Liver (tissue), 9 donors: ENCODE measurements around the gene MAP3K15. TPM values are rescaled to one million over a fixed set of nuclear protein-coding genes. Genes with fewer than 3 reads are reported as not detected.
A peak's percentile ranks its signal among the peaks of the same experiment; 100 is the strongest.

Experiments
- DNase-seq: peaks from one replicate; pipeline ENCODE4 v3.0.0-alpha.2; 2017; ENCODE audit warnings: low spot score
- H3K27ac ChIP-seq, 2 donors: one replicate each; pipeline ENCODE4 v1.7.0; 2013; ENCODE audit warnings: inconsistent platforms in 2 of 2, low read length in 2 of 2, control low read depth in 1 of 2, low read depth in 1 of 2, mild to moderate bottlenecking in 1 of 2
- H3K27me3 ChIP-seq, 4 donors: one replicate each; pipeline versions ENCODE4 v1.6.1 to v1.7.0; 2013; ENCODE audit warnings: low read length in 3 of 4, inconsistent platforms in 1 of 4, mild to moderate bottlenecking in 1 of 4, moderate library complexity in 1 of 4; ENCODE audit not compliant: control insufficient read depth in 4 of 4, insufficient read depth in 4 of 4
- H3K36me3 ChIP-seq, 4 donors: one replicate each; pipeline versions ENCODE4 v1.6.1 to v1.7.0; 2013; ENCODE audit warnings: low read length in 3 of 4, mild to moderate bottlenecking in 3 of 4, low read depth in 1 of 4, moderate library complexity in 1 of 4; ENCODE audit not compliant: control insufficient read depth in 4 of 4, insufficient read depth in 3 of 4
- H3K4me1 ChIP-seq, 4 donors: one replicate each; pipeline versions ENCODE4 v1.6.1 to v1.7.0; 2013; ENCODE audit warnings: low read length in 3 of 4, mild to moderate bottlenecking in 3 of 4, moderate library complexity in 1 of 4; ENCODE audit not compliant: control insufficient read depth in 4 of 4, insufficient read depth in 4 of 4
- H3K4me3 ChIP-seq, 3 donors: one replicate each; pipeline versions ENCODE4 v1.6.1 to v1.7.0; 2013; ENCODE audit warnings: low read length in 3 of 3, control low read depth in 1 of 3, low read depth in 1 of 3, mild to moderate bottlenecking in 1 of 3
- H3K9ac ChIP-seq, 2 donors: one replicate each; pipeline ENCODE4 v1.7.0; 2013; ENCODE audit warnings: low read length in 2 of 2, mild to moderate bottlenecking in 2 of 2, moderate library complexity in 2 of 2, control low read depth in 1 of 2, low read depth in 1 of 2
- H3K9me3 ChIP-seq, 4 donors: one replicate each; pipeline versions ENCODE4 v1.6.1 to v1.7.0; 2013; ENCODE audit warnings: low read length in 3 of 4; ENCODE audit not compliant: control insufficient read depth in 4 of 4
- EGR1 ChIP-seq, 2 donors: IDR thresholded peaks; 2 replicates each; pipeline ENCODE4 v1.6.1; 2016 to 2018; ENCODE audit warnings: antibody characterized with exemption in 2 of 2, low read depth in 2 of 2
- FOXA1 ChIP-seq: IDR thresholded peaks from 2 replicates; pipeline ENCODE4 v1.6.1; 2016; ENCODE audit warnings: antibody characterized with exemption
- FOXA2 ChIP-seq: IDR thresholded peaks from 2 replicates; pipeline ENCODE4 v1.6.1; 2016; ENCODE audit warnings: antibody characterized with exemption
- GABPA ChIP-seq, 2 donors: IDR thresholded peaks in 1 of 2; conservative IDR thresholded peaks in 1 of 2; 2 replicates each; pipeline ENCODE4 v1.6.1; 2016; ENCODE audit warnings: antibody characterized with exemption in 2 of 2, mild to moderate bottlenecking in 1 of 2, moderate library complexity in 1 of 2
- HNF4A ChIP-seq, 2 donors: conservative IDR thresholded peaks; 2 replicates each; pipeline ENCODE4 v1.6.1; 2016; ENCODE audit warnings: antibody characterized with exemption in 2 of 2, mild to moderate bottlenecking in 2 of 2
- HNF4G ChIP-seq: IDR thresholded peaks from 2 replicates; pipeline ENCODE4 v1.6.1; 2016; ENCODE audit warnings: antibody characterized with exemption
- JUND ChIP-seq, 2 donors: IDR thresholded peaks; 2 replicates each; pipeline ENCODE4 v1.6.1; 2016; ENCODE audit warnings: antibody characterized with exemption in 2 of 2
- NR2F2 ChIP-seq: IDR thresholded peaks from 2 replicates; pipeline ENCODE4 v1.6.1; 2016; ENCODE audit warnings: antibody characterized with exemption
- RXRA ChIP-seq, 2 donors: IDR thresholded peaks; 2 replicates each; pipeline ENCODE4 v1.6.1; 2017 to 2018; ENCODE audit warnings: antibody characterized with exemption in 2 of 2, mild to moderate bottlenecking in 1 of 2
- SP1 ChIP-seq: IDR thresholded peaks from 2 replicates; pipeline ENCODE4 v1.6.1; 2018; ENCODE audit warnings: antibody characterized with exemption, mild to moderate bottlenecking
- TAF1 ChIP-seq: conservative IDR thresholded peaks from 2 replicates; pipeline ENCODE4 v1.6.1; 2016; ENCODE audit warnings: antibody characterized with exemption, mild to moderate bottlenecking
- WGBS: extraction: QIAGEN DNeasy Blood & Tissue Kit; methylation state at CpG from one replicate; pipeline ENCODE4 v1.1.7; 2013; 5-methylcytosine and 5-hydroxymethylcytosine counted together
- polyA plus RNA-seq, 2 donors: library from polyadenylated mRNA; stranded (reverse) in 1 of 2; unstranded in 1 of 2; fragments of 200-250 nt in 1 of 2; fragments of >200 nt in 1 of 2; fragmentation: Nextera tagmentation in 1 of 2; extraction: Ambion mirVana in 1 of 2; gene quantifications; one replicate each; pipeline versions ENCODE4 v1.2.1 to v1.2.3, GENCODE V29; 2013 to 2015
- total RNA-seq, 2 donors: library from RNA; depleted of rRNA; stranded (reverse); fragments of >200 nt; gene quantifications; one replicate each; pipeline ENCODE4 v1.2.3, GENCODE V29; 2014
- TF ChIP-seq, protein P1 (sequence below): fragments of 150-350 bp; IDR thresholded peaks from 2 replicates; pipeline ENCODE4 v1.5.1; 2017; ENCODE audit warnings: improper control_type of control experiment, low read depth, low read length; ENCODE audit not compliant: missing input control
- TF ChIP-seq, protein P2 (sequence below): IDR thresholded peaks from 2 replicates; pipeline ENCODE4 v1.6.1; 2016; ENCODE audit warnings: antibody characterized with exemption
- TF ChIP-seq, protein P3 (sequence below): IDR thresholded peaks from 2 replicates; pipeline ENCODE4 v1.6.1; 2016; ENCODE audit warnings: antibody characterized with exemption
- TF ChIP-seq, protein P4 (sequence below): IDR thresholded peaks from 2 replicates; pipeline ENCODE4 v1.6.1; 2016; ENCODE audit warnings: antibody characterized with exemption
- donor health status: healthy.
- donor health status: healthy.
- donor health status: healthy.
- donor health status: healthy.
- donor health status: healthy.

Gene MAP3K15
- total and polyA plus RNA-seq, 4 donors, result 0.09 to 0.28 TPM; not detected in 2

DNA sequence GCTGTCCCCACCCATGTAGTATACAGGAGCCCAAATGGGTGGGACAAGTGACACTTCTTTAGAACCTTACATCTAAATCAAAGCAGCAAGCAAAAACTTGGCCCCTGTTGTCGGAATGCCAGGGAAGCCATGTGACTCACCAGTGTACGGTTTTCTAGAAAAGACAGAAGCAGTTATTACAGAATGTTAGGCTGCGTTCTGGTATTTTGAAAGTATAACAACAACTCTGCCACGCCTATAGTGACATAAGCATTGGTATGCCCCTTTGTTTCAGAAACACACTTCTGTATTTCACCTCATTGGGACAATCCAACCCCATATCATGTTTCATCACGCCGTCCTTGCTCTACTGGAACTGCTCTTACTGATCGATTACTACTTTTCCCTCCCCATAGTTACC lies 156.8 kb downstream of the MAP3K15 start:
- TF ChIP-seq GABPA (IDR thresholded peaks at IDR 0.05 in 1 of 2, conservative IDR thresholded peaks at IDR 0.05 in 1 of 2) (no peak), HNF4A (conservative IDR thresholded peaks at IDR 0.05) (no peak), EGR1 (IDR thresholded peaks at IDR 0.05; ENCODE audit: low read depth in 2 of 2) (no peak), JUND (IDR thresholded peaks at IDR 0.05) (no peak), RXRA (IDR thresholded peaks at IDR 0.05) (no peak), NR2F2 (no peak), FOXA1 (no peak)
- TF ChIP-seq, protein P1, sequence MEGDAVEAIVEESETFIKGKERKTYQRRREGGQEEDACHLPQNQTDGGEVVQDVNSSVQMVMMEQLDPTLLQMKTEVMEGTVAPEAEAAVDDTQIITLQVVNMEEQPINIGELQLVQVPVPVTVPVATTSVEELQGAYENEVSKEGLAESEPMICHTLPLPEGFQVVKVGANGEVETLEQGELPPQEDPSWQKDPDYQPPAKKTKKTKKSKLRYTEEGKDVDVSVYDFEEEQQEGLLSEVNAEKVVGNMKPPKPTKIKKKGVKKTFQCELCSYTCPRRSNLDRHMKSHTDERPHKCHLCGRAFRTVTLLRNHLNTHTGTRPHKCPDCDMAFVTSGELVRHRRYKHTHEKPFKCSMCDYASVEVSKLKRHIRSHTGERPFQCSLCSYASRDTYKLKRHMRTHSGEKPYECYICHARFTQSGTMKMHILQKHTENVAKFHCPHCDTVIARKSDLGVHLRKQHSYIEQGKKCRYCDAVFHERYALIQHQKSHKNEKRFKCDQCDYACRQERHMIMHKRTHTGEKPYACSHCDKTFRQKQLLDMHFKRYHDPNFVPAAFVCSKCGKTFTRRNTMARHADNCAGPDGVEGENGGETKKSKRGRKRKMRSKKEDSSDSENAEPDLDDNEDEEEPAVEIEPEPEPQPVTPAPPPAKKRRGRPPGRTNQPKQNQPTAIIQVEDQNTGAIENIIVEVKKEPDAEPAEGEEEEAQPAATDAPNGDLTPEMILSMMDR, result no peak
- TF ChIP-seq, protein P2, sequence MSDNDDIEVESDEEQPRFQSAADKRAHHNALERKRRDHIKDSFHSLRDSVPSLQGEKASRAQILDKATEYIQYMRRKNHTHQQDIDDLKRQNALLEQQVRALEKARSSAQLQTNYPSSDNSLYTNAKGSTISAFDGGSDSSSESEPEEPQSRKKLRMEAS, result no peak

DNA sequence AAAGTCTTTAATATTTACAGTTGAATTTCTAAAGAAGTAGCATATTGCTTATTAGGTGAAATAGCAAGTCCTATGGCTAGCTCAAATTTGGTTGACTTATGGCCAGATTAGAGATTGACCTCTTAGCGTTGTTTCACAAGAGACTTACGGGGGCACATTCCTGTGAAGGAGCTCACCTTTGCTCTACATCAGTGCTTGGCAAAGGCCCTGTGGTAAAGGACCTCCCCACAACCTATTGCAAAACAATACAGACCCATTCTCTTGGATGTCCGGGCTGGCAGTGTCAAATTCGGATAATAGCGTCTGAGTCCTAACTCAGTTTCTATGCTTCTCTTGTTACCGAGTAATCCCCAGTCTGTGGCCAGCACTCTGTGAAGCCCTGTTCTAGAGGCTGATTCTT lies 160.7 kb downstream of the MAP3K15 start:
- 48% methylated on average over 6 of the region's 6 CpGs for WGBS

More for the DNA sequence above, 156.8 kb downstream of the MAP3K15 start:
- 94% methylated on average over 7 of the region's 7 CpGs for WGBS
- H3K36me3 ChIP-seq, result peaks cover 8 to 57% (median 27%) of the 10 kb centered on the region in 4 donors
- H3K27ac ChIP-seq, result no peak overlapping the region
- no peak for DNase-seq
- H3K27me3 ChIP-seq, result no peaks in the 10 kb centered on the region
- no peak overlapping the region for H3K4me3 ChIP-seq
- no peak overlapping the region for H3K9ac ChIP-seq
- no peaks in the 10 kb centered on the region for H3K9me3 ChIP-seq
- peaks cover 0 to 8% (median 4%) of the 10 kb centered on the region in 4 donors for H3K4me1 ChIP-seq

DNA sequence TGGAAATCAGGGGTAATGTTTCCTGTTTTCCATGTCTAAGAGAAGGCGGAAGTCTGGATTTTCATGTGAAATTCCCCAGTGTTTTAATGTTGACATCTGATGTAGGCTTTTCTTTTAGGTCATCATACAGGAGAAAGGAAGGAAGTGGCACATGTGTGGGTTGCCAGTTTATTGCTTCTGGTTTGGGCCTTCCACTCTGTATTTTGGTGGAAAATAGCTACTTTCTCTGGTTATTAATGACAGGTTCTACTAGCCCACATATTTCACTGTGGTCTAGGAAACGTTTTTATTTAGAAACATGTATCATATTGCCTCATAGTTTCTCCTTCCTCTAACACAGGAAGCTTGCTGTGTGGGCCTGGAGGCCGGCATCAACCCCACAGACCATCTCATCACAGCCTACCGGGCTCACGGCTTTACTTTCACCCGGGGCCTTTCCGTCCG lies 164.3 kb downstream of the MAP3K15 start:
- Histone ChIP-seq H3K27me3 (no peaks in the 10 kb centered on the region), H3K27ac (no peak overlapping the region), H3K9me3 (no peaks in the 10 kb centered on the region), H3K4me1 (peaks cover 4 to 24% (median 10%) of the 10 kb centered on the region in 4 donors), H3K36me3 (peaks cover 4 to 26% (median 20%) of the 10 kb centered on the region in 4 donors), H3K4me3 (no peak overlapping the region), H3K9ac (no peak overlapping the region)
- no peak for DNase-seq
- 84% methylated on average over 8 of the region's 8 CpGs for WGBS
- TF ChIP-seq RXRA (IDR thresholded peaks at IDR 0.05) (no peak), FOXA1 (no peak), JUND (IDR thresholded peaks at IDR 0.05) (no peak), HNF4A (conservative IDR thresholded peaks at IDR 0.05) (no peak), TAF1 (no peak), EGR1 (IDR thresholded peaks at IDR 0.05; ENCODE audit: low read depth in 2 of 2) (no peak), GABPA (IDR thresholded peaks at IDR 0.05 in 1 of 2, conservative IDR thresholded peaks at IDR 0.05 in 1 of 2) (no peak), HNF4G (no peak), FOXA2 (no peak)
- TF ChIP-seq, protein P3, sequence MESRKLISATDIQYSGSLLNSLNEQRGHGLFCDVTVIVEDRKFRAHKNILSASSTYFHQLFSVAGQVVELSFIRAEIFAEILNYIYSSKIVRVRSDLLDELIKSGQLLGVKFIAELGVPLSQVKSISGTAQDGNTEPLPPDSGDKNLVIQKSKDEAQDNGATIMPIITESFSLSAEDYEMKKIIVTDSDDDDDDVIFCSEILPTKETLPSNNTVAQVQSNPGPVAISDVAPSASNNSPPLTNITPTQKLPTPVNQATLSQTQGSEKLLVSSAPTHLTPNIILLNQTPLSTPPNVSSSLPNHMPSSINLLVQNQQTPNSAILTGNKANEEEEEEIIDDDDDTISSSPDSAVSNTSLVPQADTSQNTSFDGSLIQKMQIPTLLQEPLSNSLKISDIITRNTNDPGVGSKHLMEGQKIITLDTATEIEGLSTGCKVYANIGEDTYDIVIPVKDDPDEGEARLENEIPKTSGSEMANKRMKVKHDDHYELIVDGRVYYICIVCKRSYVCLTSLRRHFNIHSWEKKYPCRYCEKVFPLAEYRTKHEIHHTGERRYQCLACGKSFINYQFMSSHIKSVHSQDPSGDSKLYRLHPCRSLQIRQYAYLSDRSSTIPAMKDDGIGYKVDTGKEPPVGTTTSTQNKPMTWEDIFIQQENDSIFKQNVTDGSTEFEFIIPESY, result no peak
- TF ChIP-seq, protein P1, result no peak
- TF ChIP-seq, protein P4, sequence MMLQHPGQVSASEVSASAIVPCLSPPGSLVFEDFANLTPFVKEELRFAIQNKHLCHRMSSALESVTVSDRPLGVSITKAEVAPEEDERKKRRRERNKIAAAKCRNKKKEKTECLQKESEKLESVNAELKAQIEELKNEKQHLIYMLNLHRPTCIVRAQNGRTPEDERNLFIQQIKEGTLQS, result no peak

More for the DNA sequence above, 160.7 kb downstream of the MAP3K15 start:
- Histone ChIP-seq H3K27ac (no peak overlapping the region), H3K4me1 (peaks cover 0 to 10% (median 5%) of the 10 kb centered on the region in 4 donors), H3K36me3 (peaks cover 4 to 55% (median 40%) of the 10 kb centered on the region in 4 donors), H3K27me3 (no peaks in the 10 kb centered on the region), H3K9me3 (no peaks in the 10 kb centered on the region), H3K9ac (no peak overlapping the region), H3K4me3 (no peak overlapping the region)
- peak; percentile 78 for TF ChIP-seq SP1
- TF ChIP-seq RXRA (IDR thresholded peaks at IDR 0.05), result peak; percentile 88 to 89
- peak; percentile 26 for TF ChIP-seq NR2F2
- TF ChIP-seq EGR1 (IDR thresholded peaks at IDR 0.05; ENCODE audit: low read depth in 2 of 2), result no peak
- no peak for TF ChIP-seq TAF1
- no peak for TF ChIP-seq GABPA (IDR thresholded peaks at IDR 0.05 in 1 of 2, conservative IDR thresholded peaks at IDR 0.05 in 1 of 2)
- TF ChIP-seq HNF4A (conservative IDR thresholded peaks at IDR 0.05), result peak; percentile 63 to 68
- TF ChIP-seq, protein P2, result no peak
- DNase-seq, result no peak
